DOHH2 (cell line): ENCODE measurements around the gene PAX2.

Source experiments
- CTCF ChIP-seq: fragments of 200-600 bp; sonication (generic); IDR thresholded peaks from one replicate; pipeline ENCODE4 v1.5.1; 2014; ENCODE audit warnings: antibody characterized with exemption, mild to moderate bottlenecking, low read depth, low read length; ENCODE audit not compliant: poor library complexity, severe bottlenecking
- EZH2phosphoT487 ChIP-seq: fragments of 200-600 bp; sonication (generic); IDR thresholded peaks from 2 replicates; pipeline ENCODE4 v1.6.1; 2017; ENCODE audit warnings: borderline replicate concordance, mild to moderate bottlenecking, antibody characterized with exemption, low read length, moderate library complexity, mixed read lengths

GRCh38 chr10:100826031-100826651 lies 80.8 kb downstream of the PAX2 start:
- TF ChIP-seq CTCF (no peak), EZH2phosphoT487 (no peak)
